WTC11 (cell line): ENCODE results near the gene LRRC31. TPM values are rescaled to one million over a fixed set of nuclear protein-coding genes. Genes with fewer than 3 reads are reported as not detected.

Source experiments
- ATAC-seq: fragments of 200-7000 bp; cut with Tn5 transposase; 2 replicates; pipeline ENCODE4 v1.10.0; 2021; ENCODE audit warnings: mild to moderate bottlenecking, moderate library complexity
- CTCF ChIA-PET: fragments of 300-600 bp; sonication (Branson Sonifier 250); formaldehyde crosslinking; loops from one replicate; lab custom pipeline; 2021; ENCODE audit warnings: antibody characterized with exemption; lab: Charles Lee
- POLR2A ChIA-PET: fragments of 350-600 bp; sonication (Branson Sonifier 250); formaldehyde crosslinking; loops from one replicate; lab custom pipeline; 2021; ENCODE audit warnings: antibody characterized with exemption; lab: Charles Lee
- DNase-seq: peaks from one replicate; pipeline ENCODE4 v3.0.0; 2021; ENCODE audit warnings: low spot score
- H3K27ac Mint-ChIP-seq: 2 replicates; pipeline ENCODE4 v1.8.0; 2021; ENCODE audit warnings: mixed read lengths
- H3K27me3 Mint-ChIP-seq: 2 replicates; pipeline ENCODE4 v1.8.0; 2021; ENCODE audit warnings: low read depth, mild to moderate bottlenecking, moderate library complexity, mixed read lengths
- H3K36me3 Mint-ChIP-seq: 2 replicates; pipeline ENCODE4 v1.8.0; 2021; ENCODE audit warnings: mixed read lengths
- H3K4me1 Mint-ChIP-seq: 2 replicates; pipeline ENCODE4 v1.8.0; 2022; ENCODE audit warnings: mixed read lengths
- H3K4me3 Mint-ChIP-seq: 2 replicates; pipeline ENCODE4 v1.8.0; 2021; ENCODE audit warnings: mild to moderate bottlenecking, moderate library complexity, mixed read lengths
- H3K9me3 Mint-ChIP-seq: 2 replicates; pipeline ENCODE4 v1.8.0; 2021; ENCODE audit warnings: mixed read lengths
- CREB1 ChIP-seq: sonication (generic); formaldehyde crosslinking; IDR thresholded peaks from 2 replicates; pipeline ENCODE4 v1.8.0; 2023; ENCODE audit warnings: mild to moderate bottlenecking, missing genetic modification reagents
- CREM ChIP-seq: sonication (generic); formaldehyde crosslinking; IDR thresholded peaks from 2 replicates; pipeline ENCODE4 v1.8.1; 2022; ENCODE audit warnings: mild to moderate bottlenecking, missing genetic modification reagents, moderate library complexity
- E2F4 ChIP-seq: sonication (generic); formaldehyde crosslinking; IDR thresholded peaks from 2 replicates; pipeline ENCODE4 v1.8.1; 2022; ENCODE audit warnings: low read depth, mild to moderate bottlenecking, moderate library complexity, missing genetic modification reagents, borderline replicate concordance
- ESRRA ChIP-seq: sonication (generic); formaldehyde crosslinking; IDR thresholded peaks from 2 replicates; pipeline ENCODE4 v1.8.1; 2022; ENCODE audit warnings: mild to moderate bottlenecking, missing genetic modification reagents, borderline replicate concordance
- FOXK1 ChIP-seq: sonication (generic); formaldehyde crosslinking; IDR thresholded peaks from 2 replicates; pipeline ENCODE4 v1.8.0; 2022; ENCODE audit warnings: mild to moderate bottlenecking, moderate library complexity, missing genetic modification reagents
- GABPB1 ChIP-seq: sonication (generic); formaldehyde crosslinking; IDR thresholded peaks from 2 replicates; pipeline ENCODE4 v1.8.1; 2023; ENCODE audit warnings: mild to moderate bottlenecking, missing genetic modification reagents
- HMGA2 ChIP-seq: fragments of 250-450 bp; sonication (Bioruptor Pico); IDR thresholded peaks from 2 replicates; pipeline ENCODE4 v1.4.0; 2021; ENCODE audit warnings: mild to moderate bottlenecking, moderate library complexity
- HMGXB4 ChIP-seq: sonication (generic); formaldehyde crosslinking; IDR thresholded peaks from 2 replicates; pipeline ENCODE4 v1.8.1; 2023; ENCODE audit warnings: mild to moderate bottlenecking, moderate library complexity, missing genetic modification reagents
- MLX ChIP-seq: sonication (generic); formaldehyde crosslinking; IDR thresholded peaks from 2 replicates; pipeline ENCODE4 v1.8.1; 2023; ENCODE audit warnings: mild to moderate bottlenecking, missing genetic modification reagents, moderate library complexity
- MYBL2 ChIP-seq: sonication (generic); formaldehyde crosslinking; IDR thresholded peaks from 2 replicates; pipeline ENCODE4 v1.8.1; 2023; ENCODE audit warnings: mild to moderate bottlenecking, moderate library complexity, missing genetic modification reagents
- PREB ChIP-seq: sonication (generic); formaldehyde crosslinking; IDR thresholded peaks from 2 replicates; pipeline ENCODE4 v1.8.1; 2022; ENCODE audit warnings: mild to moderate bottlenecking, missing genetic modification reagents, moderate library complexity, borderline replicate concordance
- TEAD1 ChIP-seq: sonication (generic); formaldehyde crosslinking; IDR thresholded peaks from 2 replicates; pipeline ENCODE4 v1.8.0; 2022; ENCODE audit warnings: mild to moderate bottlenecking, missing genetic modification reagents
- TP53 ChIP-seq: sonication (generic); formaldehyde crosslinking; IDR thresholded peaks from 2 replicates; pipeline ENCODE4 v1.8.1; 2023; ENCODE audit warnings: mild to moderate bottlenecking, missing genetic modification reagents
- ZNF121 ChIP-seq: sonication (generic); formaldehyde crosslinking; IDR thresholded peaks from 2 replicates; pipeline ENCODE4 v1.8.0; 2023; ENCODE audit warnings: missing genetic modification reagents
- ZNF219 ChIP-seq: sonication (generic); formaldehyde crosslinking; IDR thresholded peaks from 2 replicates; pipeline ENCODE4 v1.8.0; 2023; ENCODE audit warnings: missing genetic modification reagents, mild to moderate bottlenecking, borderline replicate concordance
- ZNF532 ChIP-seq: fragments of 250-450 bp; sonication (Bioruptor Pico); IDR thresholded peaks from 2 replicates; pipeline ENCODE4 v1.9.0; 2021; ENCODE audit warnings: mild to moderate bottlenecking, borderline replicate concordance
- ZSCAN18 ChIP-seq: fragments of 250-450 bp; sonication (Bioruptor Pico); IDR thresholded peaks from 2 replicates; pipeline ENCODE4 v2.1.2; 2022; ENCODE audit warnings: mild to moderate bottlenecking, moderate library complexity
- total RNA-seq: library from RNA; stranded (reverse); gene quantifications from 3 replicates; pipeline ENCODE4 v1.2.3, GENCODE V29; 2021

Gene LRRC31
- total RNA-seq, 1 experiment from 2014 or later = not detected

- POLR2A ChIA-PET = interaction anchor here (0.5 to 1.2 kb wide), 2 partner anchors 11 to 169 kb away, joined by 3 read pairs; no protein-coding TSS in a partner anchor
- Mint-ChIP-seq H3K9me3 (peaks cover 4% of the 10 kb centered on the region), H3K36me3 (no peaks in the 10 kb centered on the region), H3K27me3 (no peaks in the 10 kb centered on the region), H3K27ac (no peak overlapping the region), H3K4me1 (peaks cover 3% of the 10 kb centered on the region), H3K4me3 (no peak overlapping the region)
- CTCF ChIA-PET = no interaction called here
- no peak for DNase-seq
- no peak for ATAC-seq
- no peak for TF ChIP-seq CREM (CRISPR knock-in tag)
These were observed 11.0 kb upstream of the LRRC31 start for GRCh38 chr3:169880576-169881250.

- TF ChIP-seq ZNF121 (CRISPR knock-in tag) (no peak), HMGA2 (CRISPR knock-in tag) (no peak), ESRRA (CRISPR knock-in tag) (no peak), GABPB1 (CRISPR knock-in tag) (no peak)
- Mint-ChIP-seq H3K4me1 (no peaks in the 10 kb centered on the region), H3K27me3 (no peaks in the 10 kb centered on the region), H3K4me3 (no peak overlapping the region), H3K27ac (no peak overlapping the region), H3K9me3 (peaks cover 7% of the 10 kb centered on the region), H3K36me3 (no peaks in the 10 kb centered on the region)
- CTCF ChIA-PET = no interaction called here
- POLR2A ChIA-PET = no interaction called here
- DNase-seq (no peak), ATAC-seq (peak; percentile 85)
These were observed 10.3 kb upstream of the LRRC31 start for GRCh38 chr3:169879845-169880575.

- H3K9me3 Mint-ChIP-seq = peaks cover 9% of the 10 kb centered on the region
- TF ChIP-seq TEAD1 (CRISPR knock-in tag) (no peak), HMGXB4 (no peak), ZSCAN18 (CRISPR knock-in tag) (no peak), ZNF219 (CRISPR knock-in tag) (no peak), MYBL2 (CRISPR knock-in tag) (no peak), CREB1 (CRISPR knock-in tag) (no peak), MLX (CRISPR knock-in tag) (no peak), CREM (CRISPR knock-in tag) (no peak), E2F4 (CRISPR knock-in tag) (no peak), ZNF532 (no peak), PREB (CRISPR knock-in tag) (no peak), TP53 (CRISPR knock-in tag) (no peak), FOXK1 (CRISPR knock-in tag) (no peak)
- ChIA-PET POLR2A (no interaction called here), CTCF (no interaction called here)
- no peak for ATAC-seq
- H3K27me3 Mint-ChIP-seq = no peaks in the 10 kb centered on the region
- no peaks in the 10 kb centered on the region for H3K4me1 Mint-ChIP-seq
- H3K36me3 Mint-ChIP-seq = no peaks in the 10 kb centered on the region
- DNase-seq = no peak
- H3K27ac Mint-ChIP-seq = no peak overlapping the region
- no peak overlapping the region for H3K4me3 Mint-ChIP-seq
These were observed 9.3 kb upstream of the LRRC31 start for GRCh38 chr3:169879013-169879557.
